B cell (primary cell): ENCODE measurements around the gene IMPA2.

Source experiments
- CTCF ChIP-seq: fragments of 200-600 bp; IDR thresholded peaks from one replicate; pipeline ENCODE4 v1.8.0; 2022; ENCODE audit warnings: antibody characterized with exemption, mild to moderate bottlenecking
- EZH2 ChIP-seq: IDR thresholded peaks from 2 replicates; pipeline ENCODE4 v1.6.1; 2012; ENCODE audit warnings: borderline replicate concordance, low read depth, mild to moderate bottlenecking, moderate library complexity, low read length; ENCODE audit not compliant: insufficient read depth, poor library complexity, severe bottlenecking

GRCh38 chr18:12027046-12027445 lies 45.7 kb downstream of the IMPA2 start:
- TF ChIP-seq CTCF (no peak), EZH2 (no peak)
